GM19035 (cell line): ENCODE measurements around the gene RTP2.
"Not testable (repeated sequence)": the region's sequence is repeated elsewhere in the genome, so short reads cannot be mapped to it uniquely, and the experiment has no call there.

Experiments used
- ATAC-seq: cut with Tn5 transposase; IDR thresholded peaks from one replicate; pipeline ENCODE4 v1.9.1; 2021; ENCODE audit not compliant: unreplicated experiment

Gene RTP2

DNA sequence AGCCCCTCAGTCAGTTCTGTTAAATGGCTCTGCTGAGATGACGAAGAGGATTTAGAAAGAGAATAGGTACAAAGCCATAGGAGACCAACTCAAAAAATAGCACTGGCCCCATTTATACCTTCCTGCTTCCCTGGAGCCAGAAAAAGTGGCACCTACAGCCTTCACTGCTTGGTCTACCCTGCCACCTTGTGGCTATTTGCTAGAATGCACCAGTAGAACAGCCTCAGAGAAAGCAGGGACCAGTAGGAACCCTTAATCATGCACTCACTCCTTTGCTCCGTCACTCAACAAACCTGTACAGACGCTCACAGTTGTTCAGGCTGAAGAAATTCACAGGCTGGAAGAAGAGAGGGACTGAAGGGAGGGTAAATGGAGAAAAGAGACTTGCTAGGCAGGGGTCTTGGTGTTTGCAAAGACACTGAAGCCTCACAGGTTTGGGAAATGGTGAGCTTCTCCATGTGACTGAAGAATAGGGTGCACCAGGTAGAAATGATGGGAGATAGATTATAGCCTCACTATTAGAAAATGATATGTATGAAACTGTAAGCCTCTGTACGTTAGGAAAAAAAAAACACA lies 12.1 kb upstream of the RTP2 start:
- peak; percentile 92 for ATAC-seq

DNA sequence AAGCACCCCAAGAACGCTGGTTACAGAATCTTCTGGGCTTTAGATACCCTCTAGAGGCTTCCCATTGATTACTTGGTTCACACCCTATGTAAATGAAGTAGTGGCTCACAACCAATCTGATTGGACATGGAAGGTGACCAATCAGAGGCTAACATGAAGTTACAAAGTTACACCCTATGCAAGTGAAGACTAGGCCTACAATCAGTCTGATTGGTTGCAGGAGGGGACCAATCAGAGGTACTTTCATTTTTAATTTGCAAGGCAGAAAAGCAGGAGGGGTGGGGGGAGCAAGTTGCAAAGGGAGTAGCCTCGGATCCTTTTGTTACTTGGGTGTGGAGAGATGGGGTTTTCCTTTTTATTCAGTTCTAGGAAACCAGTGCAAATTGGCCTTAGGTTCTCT lies 11.1 kb upstream of the RTP2 start:
- no peak for ATAC-seq

DNA sequence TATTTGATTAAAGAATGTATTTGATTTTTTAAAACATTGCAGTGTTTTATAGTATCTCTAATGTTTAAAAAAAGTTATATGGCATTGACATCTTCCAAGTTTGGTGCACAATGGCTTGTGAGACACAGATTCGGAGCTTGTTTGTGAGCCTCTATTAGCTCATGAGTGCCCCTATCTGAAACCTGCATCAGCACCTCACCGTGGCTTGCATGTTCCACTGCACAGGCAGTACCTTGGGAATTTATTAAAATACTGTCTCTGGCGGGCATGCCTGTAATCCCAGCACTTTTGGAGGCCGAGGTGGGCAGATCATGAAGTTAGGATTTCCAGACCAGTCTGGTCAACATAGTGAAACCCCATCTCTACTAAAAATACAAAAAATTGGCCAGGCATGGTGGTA lies 6.8 kb upstream of the RTP2 start:
- ATAC-seq: no peak

DNA sequence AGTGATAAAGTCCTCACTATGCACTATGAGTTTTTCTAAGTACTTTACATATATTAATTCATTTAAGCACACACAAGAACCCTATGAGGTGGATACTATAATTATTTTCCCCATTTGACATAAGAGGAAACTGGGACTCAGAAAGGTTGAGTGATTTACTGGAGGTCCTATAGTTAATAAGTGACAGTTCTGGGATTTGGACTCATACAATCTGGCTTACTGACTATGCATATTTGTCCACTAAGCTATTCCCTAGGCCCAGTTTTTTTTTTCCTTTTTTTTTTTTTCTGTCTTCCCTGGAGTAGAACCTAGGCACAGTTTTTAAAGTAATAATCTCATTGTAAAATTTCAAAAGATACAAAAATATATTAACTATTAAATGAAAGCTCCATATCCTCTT lies 6.3 kb upstream of the RTP2 start:
- no peak for ATAC-seq

DNA sequence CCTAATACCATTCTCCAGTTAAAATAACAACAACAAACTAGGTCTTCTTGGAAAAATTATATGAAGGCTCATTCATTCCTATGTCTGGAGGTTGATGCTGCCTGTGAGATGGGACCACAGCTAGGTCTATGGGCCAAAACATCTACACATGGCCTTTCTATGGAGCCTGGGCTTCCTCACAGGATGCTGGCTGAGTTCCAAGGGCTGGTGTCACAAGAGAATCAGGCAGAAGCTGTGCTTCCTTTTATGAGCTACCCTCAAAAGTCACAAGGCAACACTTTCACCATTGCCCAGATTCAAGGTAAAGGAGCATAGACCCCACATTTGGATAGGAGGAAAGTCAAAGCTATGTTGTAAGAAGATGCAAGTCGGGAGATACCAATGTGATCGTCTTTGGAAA lies 4.6 kb upstream of the RTP2 start:
- ATAC-seq: no peak

DNA sequence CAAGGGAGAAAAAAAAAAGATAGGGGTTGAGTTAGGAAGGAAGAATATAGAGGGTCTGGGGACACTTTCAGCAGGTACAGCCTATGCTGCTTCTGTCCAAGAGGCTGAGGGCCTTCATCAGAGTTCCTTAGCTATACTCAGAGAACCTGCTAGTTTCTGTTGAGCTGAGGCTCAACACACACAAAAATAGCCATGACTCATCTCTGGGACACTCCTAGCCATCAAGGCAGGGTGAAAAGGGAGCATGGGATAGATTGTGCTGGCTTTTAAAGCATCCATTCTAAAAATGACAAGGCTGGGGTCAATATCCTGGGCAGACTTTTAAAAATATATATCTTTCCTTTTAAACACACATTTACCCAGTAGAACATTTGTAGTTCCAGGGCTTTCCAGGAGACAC lies 2.8 kb upstream of the RTP2 start:
- no peak for ATAC-seq

DNA sequence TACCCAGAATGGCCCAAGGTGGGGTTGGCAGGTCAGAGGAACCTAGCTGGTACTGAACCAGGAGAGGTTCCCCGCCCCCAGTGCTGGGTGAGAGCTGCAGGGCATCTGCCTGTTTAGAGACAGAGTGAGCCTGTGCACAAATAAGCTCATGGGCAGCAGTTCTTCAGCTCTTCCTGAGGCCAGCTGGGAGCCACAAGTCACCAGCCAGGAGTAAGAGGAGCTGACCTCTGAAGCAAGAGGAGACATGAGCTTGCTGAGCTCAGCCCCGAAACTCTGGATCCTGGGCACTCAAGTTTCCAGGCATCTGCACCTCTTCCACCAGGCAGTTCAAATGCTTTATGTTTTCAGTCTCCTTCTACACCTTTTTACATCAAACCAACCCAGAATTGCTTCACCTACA lies 2.1 kb downstream of the RTP2 start:
- ATAC-seq: no peak

DNA sequence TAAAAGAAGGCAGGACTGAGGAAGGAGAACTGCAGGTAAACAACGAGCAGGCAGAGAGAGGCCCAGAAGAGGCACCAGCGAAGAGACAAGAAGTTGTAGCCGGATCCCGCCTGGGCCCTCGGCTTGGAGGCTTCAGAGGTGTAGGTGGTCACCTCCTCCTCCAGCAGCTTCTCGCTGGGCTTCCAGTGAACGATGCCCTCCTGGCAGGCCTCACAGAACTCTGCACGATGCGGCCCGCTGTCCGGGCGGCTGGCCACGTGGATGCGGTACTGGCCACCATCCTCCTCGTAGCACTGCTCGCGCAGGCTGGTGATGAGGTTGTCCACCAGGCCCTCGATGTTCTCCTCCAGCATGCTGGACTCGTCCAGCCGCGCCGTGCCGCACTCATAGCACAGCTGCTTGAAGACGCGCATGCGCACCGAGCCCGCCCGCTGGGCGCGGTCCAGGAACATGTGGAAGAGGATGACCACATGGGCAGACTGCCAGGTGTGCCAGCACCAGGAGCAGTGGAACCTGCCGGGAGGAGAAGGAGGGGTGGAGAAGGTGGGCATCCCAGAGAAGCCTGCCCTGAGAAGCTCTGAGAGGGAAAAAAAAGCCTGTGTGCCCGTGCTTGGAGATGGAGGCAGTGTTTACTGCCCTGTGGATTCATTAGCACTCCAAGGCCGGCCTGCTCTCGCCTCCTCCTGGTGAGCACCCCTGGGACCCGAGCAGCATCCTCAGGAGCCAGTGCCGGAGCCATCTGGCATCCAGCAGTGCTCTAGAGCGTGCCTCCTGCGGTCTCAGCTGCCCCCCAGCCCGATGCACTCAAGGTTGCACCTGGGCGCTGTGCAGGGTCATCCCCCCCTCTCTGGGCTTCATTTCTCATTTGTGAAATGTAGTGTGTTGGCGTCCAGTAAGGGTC lies 3.6 kb downstream of the RTP2 start:
- no peak for ATAC-seq

DNA sequence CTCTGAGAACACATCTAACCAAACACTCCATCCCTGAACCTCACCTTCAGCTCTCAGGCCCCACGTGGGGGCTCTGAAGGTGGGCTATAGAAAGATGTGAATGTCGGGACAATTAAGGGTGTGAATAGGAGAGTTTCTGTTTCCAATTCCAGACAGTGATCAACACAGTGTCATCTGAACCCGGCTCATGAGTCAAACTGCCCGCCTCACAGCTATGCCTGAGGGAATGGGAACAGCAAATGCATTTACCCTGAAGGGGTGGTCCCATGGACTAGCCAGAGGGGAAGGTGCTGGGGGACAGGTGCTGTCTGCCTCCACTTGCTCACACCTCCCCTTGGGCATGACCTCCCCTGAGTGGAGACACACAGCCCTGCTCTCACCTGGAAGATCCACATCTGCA lies 6.3 kb downstream of the RTP2 start:
- no peak for ATAC-seq

DNA sequence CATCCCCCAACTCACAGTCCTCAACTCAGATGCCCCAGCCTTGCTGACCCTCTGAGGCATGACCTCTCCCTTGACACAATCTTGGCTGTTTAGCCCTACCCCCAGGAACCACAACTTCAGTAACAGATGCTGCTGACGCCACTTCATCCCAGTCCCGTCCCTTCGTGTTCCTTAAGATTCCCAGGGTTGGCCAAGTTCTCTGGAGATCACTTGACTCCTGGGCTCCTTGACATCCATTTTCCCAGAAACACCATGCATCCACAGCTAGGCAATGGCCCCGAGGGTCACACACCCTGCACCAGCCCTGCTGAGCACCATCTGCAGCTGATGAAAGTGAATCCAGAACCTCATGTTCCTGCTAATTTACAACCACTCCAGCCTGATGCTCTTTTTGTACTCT lies 6.9 kb downstream of the RTP2 start:
- no peak for ATAC-seq

DNA sequence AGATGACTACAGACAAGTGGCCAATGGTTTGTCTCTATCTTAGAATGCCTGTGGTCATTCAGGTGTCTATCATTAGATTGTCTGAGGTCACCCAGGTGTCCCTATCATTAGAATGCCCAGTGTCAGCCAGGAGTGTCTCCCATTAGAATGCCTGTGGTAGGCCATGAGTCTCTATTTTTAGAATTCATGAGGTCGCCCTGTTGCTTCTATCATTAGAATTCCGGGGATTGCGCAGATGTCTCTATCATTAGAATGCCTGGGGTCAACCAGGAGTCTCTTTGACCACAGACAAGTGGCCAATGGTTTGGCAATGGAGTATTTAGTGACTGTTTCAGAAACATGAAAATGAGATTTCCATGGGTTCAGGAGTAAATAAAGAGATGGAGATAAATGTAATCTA lies 7.6 kb downstream of the RTP2 start:
- no peak for ATAC-seq

DNA sequence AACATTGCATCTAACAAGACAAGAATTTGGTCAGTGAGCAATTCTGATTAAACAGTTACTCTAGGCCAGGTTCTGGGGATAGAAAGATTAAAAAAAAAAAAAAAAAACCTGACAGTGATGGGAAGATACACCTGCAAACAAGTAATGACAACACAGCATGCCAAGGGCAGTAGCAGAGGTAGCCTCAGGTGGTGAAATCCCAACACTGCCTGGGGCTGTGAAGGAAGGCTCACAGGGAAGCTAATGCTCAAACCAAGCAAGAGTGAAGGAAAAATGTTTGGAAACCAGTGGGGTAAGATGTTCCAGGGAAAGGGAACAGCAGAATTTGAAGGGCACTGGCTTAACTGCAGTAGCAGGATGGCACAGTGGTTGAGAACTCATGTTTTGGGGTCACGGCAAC lies 8.9 kb downstream of the RTP2 start:
- ATAC-seq: no peak

DNA sequence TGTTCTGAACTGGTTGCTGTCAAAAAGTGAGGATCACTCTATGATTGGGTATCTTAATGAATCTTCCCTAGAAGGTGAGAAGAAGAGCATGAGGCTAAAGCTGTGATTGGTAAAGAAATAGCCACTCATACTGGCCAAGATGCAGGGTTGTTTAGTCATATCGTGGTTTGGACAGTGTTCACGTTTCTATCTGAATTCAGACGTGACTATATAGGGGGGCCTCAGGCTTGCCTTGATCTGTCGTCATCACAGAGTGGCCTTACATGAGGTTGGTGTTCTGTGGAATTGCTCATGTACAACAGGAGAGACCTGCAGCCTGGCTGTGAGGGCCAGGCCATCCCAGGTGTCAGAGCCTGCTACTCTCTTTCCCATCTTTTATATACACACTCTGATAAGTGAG lies 12.4 kb downstream of the RTP2 start:
- no peak for ATAC-seq

DNA sequence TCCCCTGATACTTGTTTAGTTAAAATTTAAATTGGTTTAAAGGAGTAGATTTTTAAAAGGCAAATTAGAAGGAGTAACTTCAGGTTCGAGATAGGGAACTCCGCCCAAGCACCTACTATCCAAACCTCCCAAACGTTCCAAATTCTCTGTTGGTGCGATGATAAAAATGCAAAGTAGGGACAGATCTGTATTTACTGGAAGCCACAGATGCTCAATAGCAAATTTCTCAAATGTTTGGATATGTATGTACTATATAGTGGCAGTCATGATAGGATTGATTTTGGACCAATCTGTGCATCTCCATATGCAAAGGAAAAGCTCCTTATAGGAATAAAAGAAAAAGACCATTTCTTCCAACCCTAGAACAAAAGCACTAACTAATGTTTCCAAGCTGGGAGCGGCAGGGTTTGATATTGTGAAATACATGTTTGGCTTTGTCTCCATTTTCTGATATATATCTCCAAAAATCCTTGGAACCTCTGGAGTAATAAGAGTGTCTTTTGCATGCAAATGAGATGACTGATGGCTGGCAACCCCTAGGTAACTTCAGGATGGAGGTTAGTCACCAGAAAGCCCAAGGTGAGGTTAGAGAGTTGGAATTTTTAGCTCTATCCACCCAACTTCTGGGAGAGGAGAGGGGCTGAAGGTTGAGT lies 15.6 kb downstream of the RTP2 start:
- no peak for ATAC-seq

DNA sequence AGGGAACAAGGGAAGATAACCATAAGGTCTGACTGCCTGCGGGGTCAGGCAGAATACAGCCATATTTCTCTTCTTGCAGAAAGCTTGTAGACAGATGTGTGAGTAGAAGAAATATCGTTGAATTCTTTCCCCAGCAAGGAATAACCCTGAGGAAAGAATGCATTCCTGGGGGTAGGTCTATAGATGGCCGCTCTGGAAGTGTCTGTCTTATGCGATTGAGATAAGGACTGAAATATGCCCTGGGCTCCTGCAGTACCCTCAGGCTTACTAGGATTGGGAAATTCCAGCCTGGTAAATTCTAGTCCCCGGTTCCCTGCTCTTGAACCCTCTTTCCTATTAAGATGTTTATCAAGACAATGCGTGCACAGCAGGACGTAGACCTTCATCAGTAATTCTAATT lies 16.4 kb downstream of the RTP2 start:
- no peak for ATAC-seq

DNA sequence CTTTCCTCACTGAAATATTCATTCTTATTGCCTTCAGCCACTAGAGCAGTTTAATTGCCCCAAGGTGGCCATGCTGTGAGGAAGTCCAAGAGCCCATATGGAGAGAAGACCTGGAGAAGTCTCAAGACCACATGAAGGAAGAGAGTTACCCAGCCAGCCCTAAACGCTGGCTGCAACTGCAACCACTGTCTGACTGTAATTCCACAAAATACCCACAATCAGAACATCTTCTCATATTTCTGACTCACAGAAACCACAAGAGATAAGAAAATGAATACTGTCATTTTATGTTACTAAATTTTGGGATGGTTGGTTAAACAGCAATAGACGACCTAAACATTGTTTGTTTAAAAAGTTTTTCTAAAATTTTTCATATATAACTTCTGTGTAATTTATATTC lies 17.5 kb downstream of the RTP2 start:
- no peak for ATAC-seq

DNA sequence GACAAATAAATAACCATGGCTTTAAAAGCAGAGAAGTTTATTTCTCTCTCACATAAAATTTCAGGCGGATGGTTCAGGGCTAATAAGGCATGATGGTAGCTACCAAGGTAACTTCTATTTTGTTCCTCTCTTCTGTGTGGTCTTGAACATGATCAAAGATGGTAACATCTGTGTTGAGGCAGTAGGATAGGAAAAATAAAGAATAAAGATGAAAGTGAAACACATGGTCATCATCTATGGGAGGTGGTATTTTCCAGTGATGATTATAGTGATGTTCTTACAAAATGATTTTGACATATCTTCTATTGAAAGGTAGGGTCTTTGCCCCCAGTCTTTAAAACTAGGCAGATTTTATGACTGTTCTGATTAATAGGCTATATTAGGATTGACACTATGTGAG lies 17.9 kb downstream of the RTP2 start:
- ATAC-seq: no peak

DNA sequence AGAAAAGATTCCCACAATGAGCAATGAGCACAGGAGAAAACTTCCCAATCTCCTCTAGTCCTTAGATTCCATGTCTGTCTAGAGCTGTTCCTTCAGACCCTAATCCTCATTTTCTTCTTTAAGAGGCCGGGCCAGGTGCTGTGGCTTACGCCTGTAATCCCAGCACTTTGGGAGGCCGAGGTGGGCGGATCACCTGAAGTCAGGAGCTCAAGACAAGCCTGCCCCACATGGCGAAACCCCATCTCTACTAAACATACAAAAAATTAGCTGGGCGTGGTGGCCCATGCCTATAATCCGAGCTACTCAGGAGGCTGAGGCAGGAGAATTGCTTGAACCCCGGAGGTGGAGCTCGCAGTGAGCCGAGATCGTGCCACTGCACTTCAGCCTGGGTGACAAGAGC lies 20.6 kb downstream of the RTP2 start:
- not testable (repeated sequence) for ATAC-seq

DNA sequence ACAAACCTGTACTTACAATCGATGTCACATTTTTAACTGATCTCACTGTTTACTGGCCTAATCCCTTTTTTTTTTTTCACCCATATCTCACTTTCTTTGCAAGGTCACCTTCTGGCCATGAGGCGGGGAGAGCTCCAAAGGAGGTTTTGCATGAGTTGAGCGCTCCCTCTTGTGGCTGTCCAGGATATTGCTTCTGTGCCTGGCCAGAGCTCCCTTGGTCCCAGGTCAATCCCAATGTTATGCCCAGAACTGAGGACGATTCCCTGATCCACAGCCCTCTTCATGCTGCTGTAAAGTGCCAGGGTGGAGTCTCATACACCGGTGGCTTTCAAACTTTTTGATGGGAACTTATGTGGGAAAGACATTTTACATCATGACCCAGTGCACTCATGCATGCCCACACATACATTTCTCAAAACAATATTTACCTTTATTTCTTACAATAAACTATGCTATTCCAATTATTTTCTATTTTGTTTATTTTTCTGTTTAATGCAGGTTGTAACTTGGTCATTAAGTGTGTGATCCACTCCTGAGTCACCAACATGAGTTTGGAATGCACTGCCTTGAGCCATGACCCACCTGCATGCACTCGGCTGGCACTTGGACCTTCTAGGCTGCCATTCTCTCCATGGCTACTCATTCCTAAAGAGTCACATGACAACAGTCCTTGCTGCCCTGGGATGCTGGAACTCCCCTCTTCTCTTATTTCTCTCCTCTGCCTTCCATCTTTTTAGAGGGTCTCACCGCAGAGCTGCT lies 22.5 kb downstream of the RTP2 start:
- ATAC-seq: peak; percentile 74

DNA sequence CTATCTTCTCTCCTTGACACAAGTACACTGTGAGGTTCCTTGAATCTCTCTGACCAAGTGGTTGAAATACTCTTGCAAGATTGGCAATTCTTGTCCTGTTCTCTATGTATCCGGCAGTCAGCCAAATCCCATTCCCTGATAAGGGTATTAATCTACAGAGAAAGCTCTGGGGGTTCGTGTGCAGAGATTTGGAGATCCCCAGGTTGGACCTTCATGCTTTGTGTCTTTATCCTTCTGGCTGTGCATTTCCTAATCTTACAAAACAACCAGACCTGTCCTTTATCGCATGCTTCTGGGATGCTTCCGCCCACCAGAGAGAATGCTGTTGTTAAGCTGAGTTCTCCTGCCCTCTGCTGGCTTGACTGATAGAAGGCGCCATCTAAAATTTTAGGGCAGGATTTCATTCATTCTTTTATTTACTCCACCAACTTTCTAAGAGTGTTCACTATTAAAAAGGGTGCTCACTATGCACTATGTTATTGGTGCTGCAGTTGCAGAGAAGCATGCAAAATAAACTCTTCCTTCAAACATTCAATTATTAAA lies 23.6 kb downstream of the RTP2 start:
- ATAC-seq: no peak

DNA sequence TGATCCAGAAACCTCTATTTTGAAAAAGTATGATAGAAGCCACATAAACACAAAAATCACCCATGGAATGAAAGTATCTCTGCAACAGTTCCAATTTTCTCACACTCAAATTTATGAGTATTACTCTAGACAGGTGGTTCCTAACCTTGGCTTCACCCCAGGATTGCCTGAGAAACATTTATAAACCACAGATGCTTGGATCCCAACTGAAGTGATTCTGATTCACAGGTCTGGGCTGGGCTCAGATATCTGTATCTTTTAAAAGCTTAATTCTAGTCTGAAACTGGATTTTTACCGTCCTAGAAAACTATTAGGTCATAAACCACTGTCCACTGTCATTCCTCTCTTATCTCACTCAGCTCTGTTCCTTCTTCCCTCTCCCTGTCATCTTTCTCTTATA lies 24.8 kb downstream of the RTP2 start:
- no peak for ATAC-seq
